ENCODE data around the gene COX4I1.
"Not testable (repeated sequence)": the region's sequence is repeated elsewhere in the genome, so short reads cannot be mapped to it uniquely, and the experiment has no call there.

COX4I1 gene

DNA sequence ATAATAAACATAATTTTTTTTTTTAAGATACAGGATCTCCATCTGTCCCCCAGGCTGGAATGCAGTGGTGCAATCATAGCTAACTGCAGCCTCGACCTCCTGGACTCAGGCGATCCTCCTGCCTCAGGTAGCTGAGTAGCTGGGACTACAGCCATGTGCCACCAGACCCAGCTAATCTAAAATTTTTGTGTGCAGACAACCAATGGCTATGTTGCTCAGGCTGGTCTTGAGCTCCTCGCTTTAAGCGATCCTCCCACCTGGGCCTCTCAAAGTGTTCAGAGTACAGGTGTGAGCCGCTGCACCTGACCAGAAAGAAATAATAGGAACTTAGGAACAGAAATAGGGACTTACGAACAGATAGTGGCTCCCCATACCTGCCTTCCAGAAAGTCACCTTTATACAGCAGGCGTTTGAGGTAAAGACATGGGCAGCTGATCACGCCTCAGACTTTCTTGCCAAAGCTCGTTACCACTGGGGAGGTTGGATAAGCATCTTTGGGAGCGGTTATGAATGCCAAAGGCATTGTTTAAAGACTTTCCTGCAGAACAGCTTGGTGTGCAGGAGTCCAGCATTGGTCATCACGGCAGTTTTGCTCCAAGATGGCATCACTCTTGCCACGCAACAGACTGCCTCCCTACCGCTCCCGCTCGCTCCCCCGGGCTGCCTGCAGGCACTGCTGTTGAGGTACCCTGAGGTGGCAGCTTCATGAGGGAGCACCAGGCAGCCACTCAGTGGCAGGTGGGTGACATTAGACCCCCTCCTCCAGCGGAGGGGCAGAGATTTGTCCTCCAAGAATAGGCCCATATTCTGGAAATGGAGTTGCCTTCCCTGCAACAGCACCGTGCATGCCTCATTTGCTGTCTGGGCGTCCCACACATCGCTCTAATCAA is 13.6 kb downstream of the COX4I1 start:
- H3K9ac ChIP-seq (ENCODE audit: low read depth, low read length), result no peak overlapping the region
- no peak overlapping the region for H3K27ac ChIP-seq (ENCODE audit: low read depth, low read length)
- no peak overlapping the region for H3K4me3 ChIP-seq (ENCODE audit: low read length)
- no peaks in the 10 kb centered on the region for H3K36me3 ChIP-seq (ENCODE audit: insufficient read depth, low read length)
- H3K4me1 ChIP-seq (ENCODE audit: insufficient read depth, low read length), result no peaks in the 10 kb centered on the region
- no peaks in the 10 kb centered on the region for H3K9me3 ChIP-seq (ENCODE audit: insufficient read depth, low read depth, low read length)
- H3K27me3 ChIP-seq (ENCODE audit: insufficient read depth, low read length), result peaks cover 9% of the 10 kb centered on the region; the same call in 1 of the 2 replicates
- WGBS, result 93% methylated on average over 20 of the region's 20 CpGs

DNA sequence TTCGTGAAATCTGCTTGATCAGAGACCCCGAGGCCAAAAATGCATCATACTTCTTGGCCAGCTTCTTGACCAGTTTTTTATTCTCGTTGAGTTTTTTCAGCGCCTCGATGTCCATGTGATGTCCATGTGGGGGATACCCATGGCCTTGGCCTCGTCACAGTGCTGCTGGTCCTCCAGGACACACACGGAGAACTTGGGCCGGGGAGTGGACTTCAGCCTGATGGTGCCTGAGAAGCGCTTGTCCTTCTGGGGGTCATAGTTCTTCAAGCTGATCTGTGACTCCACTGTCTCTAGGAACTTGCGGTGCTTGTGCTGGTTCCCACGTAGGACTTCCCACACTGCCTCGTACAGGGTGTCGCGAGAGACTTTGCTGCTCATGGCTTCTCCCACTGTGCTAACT is 16.7 kb downstream of the COX4I1 start:
- H3K27me3 ChIP-seq (ENCODE audit: insufficient read depth, low read length), result peaks cover 26% of the 10 kb centered on the region

DNA sequence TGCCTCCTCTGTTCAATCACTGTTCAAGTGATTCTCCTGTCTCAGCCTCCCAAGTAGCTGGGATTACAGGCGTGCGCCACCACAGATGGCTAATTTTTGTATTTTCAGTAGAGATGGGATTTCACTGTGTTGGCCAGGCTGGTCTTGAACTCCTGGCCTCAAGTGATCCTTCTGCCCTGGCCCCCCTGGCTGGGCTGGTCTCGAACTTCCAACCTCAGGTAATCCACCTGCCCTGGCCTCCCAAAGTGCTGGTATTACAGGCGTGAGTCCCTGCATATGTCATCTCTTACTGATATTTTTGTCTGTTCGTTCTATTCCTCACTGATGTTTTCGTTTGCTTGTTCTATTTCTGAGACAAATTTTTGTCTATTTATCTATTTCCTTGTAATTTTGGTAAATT is 17.7 kb downstream of the COX4I1 start:
- H3K9me3 ChIP-seq (ENCODE audit: insufficient read depth, low read depth, low read length); H3K9ac ChIP-seq (ENCODE audit: low read depth, low read length); H3K36me3 ChIP-seq (ENCODE audit: insufficient read depth, low read length); H3K27ac ChIP-seq (ENCODE audit: low read depth, low read length); H3K4me1 ChIP-seq (ENCODE audit: insufficient read depth, low read length); H3K4me3 ChIP-seq (ENCODE audit: low read length): not testable (repeated sequence)
- 96% methylated on average over 6 of the region's 6 CpGs for WGBS
- peaks cover 28% of the 10 kb centered on the region for H3K27me3 ChIP-seq (ENCODE audit: insufficient read depth, low read length)

More for the DNA sequence above, 16.7 kb downstream of the COX4I1 start:
- Histone ChIP-seq H3K4me3 (ENCODE audit: low read length) (no peak overlapping the region), H3K36me3 (ENCODE audit: insufficient read depth, low read length) (no peaks in the 10 kb centered on the region), H3K9me3 (ENCODE audit: insufficient read depth, low read depth, low read length) (no peaks in the 10 kb centered on the region), H3K9ac (ENCODE audit: low read depth, low read length) (no peak overlapping the region), H3K27ac (ENCODE audit: low read depth, low read length) (no peak overlapping the region), H3K4me1 (ENCODE audit: insufficient read depth, low read length) (no peaks in the 10 kb centered on the region)
- WGBS, result 95% methylated on average over 14 of the region's 14 CpGs

DNA sequence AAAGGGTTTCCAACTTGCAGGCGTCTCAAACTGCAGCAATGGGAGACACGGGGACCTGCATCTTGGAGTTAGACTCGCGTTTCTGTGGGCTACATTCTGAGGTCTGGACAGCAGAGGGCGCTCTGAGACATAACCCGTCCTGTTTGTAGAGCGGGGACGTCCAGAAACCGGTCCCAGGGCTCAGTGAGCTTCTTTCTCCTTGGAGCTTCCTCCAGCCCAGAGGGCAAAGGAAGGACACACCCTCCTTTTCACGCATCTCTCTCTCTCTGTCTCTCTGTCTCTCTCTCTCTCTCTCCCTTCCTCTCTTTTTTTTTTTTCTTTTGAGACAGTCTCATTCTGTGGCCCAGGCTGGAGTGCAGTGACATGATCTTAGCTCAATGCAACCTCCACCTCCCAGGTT is 19.8 kb downstream of the COX4I1 start:
- Histone ChIP-seq H3K36me3 (ENCODE audit: insufficient read depth, low read length) (no peaks in the 10 kb centered on the region), H3K4me1 (ENCODE audit: insufficient read depth, low read length) (no peaks in the 10 kb centered on the region), H3K9me3 (ENCODE audit: insufficient read depth, low read depth, low read length) (no peaks in the 10 kb centered on the region), H3K4me3 (ENCODE audit: low read length) (no peak overlapping the region), H3K9ac (ENCODE audit: low read depth, low read length) (no peak overlapping the region), H3K27ac (ENCODE audit: low read depth, low read length) (no peak overlapping the region), H3K27me3 (ENCODE audit: insufficient read depth, low read length) (peaks cover 19% of the 10 kb centered on the region)
- 6% methylated on average over 10 of the region's 10 CpGs for WGBS

DNA sequence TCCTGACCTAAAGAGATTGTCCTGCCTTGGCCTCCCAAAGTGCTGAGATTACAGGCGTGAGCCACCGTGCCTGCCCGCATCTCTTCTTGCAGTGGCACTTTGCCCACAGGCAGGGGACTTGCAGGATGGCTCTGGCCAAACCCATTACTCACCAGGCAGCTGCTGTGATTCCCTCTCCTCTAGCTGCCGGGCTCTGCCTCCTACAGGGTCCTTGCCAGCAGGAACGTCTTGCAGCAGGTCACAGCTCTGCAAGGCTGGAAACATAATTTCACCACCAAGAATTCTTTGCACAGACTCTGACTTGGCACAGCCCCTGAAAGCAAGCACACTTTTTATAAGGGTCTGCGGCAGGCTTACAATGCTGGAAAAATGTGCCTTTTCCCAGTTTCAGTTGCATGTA is 20.3 kb downstream of the COX4I1 start:
- WGBS, result 86% methylated on average over 6 of the region's 6 CpGs
- Histone ChIP-seq H3K9me3 (ENCODE audit: insufficient read depth, low read depth, low read length) (no peaks in the 10 kb centered on the region), H3K4me3 (ENCODE audit: low read length) (no peak overlapping the region), H3K36me3 (ENCODE audit: insufficient read depth, low read length) (no peaks in the 10 kb centered on the region), H3K4me1 (ENCODE audit: insufficient read depth, low read length) (no peaks in the 10 kb centered on the region), H3K27me3 (ENCODE audit: insufficient read depth, low read length) (peaks cover 19% of the 10 kb centered on the region), H3K9ac (ENCODE audit: low read depth, low read length) (no peak overlapping the region), H3K27ac (ENCODE audit: low read depth, low read length) (no peak overlapping the region)

DNA sequence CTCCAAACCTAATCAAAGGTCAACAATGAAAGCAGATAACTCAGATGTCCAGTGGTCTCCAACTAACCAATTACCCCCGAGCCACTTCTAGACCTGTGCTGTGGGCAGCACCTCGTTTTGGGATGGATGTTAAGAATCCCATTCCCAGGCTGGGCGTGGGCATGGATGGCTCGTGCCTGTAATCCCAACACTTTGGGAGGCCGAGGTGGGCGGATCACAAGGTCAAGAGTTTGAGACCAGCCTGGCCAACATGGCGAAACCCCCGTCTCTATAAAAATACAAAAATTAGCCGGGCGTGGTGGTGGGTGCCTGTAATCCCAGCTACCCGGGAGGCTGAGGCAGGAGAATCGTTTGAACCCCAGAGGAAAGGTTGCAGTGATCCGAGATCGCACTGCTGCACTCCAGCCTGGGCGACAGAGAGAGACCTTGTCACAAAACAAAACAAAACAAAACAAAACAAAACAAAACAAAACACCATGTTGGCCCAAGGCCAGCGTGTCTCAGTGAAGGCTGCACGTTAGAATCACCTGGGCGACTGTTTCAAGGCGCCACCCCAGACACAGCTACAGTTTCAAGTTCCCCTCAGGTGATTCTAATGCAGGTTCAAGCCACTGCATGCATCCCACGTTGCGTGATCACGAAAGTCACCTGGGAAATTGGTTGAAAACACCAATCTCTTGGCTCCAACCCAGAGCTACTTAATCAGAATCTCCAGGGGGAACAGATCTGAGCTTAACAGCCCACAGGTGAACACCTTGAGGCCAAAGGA is 21.3 kb downstream of the COX4I1 start:
- Histone ChIP-seq H3K4me1 (ENCODE audit: insufficient read depth, low read length) (no peaks in the 10 kb centered on the region), H3K27me3 (ENCODE audit: insufficient read depth, low read length) (peaks cover 19% of the 10 kb centered on the region), H3K9ac (ENCODE audit: low read depth, low read length) (no peak overlapping the region), H3K27ac (ENCODE audit: low read depth, low read length) (no peak overlapping the region), H3K36me3 (ENCODE audit: insufficient read depth, low read length) (no peaks in the 10 kb centered on the region), H3K9me3 (ENCODE audit: insufficient read depth, low read depth, low read length) (no peaks in the 10 kb centered on the region), H3K4me3 (ENCODE audit: low read length) (no peak overlapping the region)
- WGBS, result 77% methylated on average over 22 of the region's 22 CpGs

DNA sequence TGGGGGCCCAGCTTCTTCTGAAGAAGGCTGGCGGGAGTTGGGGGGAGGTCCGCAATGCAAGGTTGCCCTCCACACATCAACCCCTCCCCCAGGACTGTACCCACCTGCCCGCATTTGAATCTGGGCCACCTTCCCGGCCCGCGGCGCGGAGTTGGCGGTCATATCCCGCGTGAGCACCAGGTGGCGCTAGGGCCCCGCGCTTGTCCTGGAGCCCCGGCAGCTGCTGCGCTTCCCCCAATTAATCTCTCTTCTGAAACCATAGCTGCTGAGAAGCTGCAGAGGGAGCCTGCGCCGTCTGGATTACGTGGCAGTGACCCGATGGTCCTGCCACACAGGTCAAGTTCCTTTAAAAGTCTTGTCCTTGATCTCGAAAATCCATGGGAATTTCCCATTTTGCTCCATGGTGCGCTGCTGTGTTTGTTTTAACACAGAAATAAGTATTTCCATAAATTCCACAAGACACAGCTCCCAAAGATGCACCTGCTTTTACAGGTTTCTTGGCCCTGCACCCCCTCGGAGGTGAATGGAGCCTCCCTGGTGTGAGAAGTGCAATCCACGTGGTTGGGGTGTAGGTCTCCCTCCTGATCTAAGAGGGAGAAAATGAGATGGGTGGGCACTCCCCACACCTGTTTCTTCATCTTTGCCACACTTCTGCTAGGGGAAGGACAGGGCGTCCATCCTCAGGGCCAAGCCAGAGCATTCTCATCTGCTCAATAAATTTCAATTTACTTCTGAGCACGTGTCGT is 22.1 kb downstream of the COX4I1 start:
- no peaks in the 10 kb centered on the region for H3K9me3 ChIP-seq (ENCODE audit: insufficient read depth, low read depth, low read length)
- H3K27ac ChIP-seq (ENCODE audit: low read depth, low read length), result no peak overlapping the region
- H3K4me3 ChIP-seq (ENCODE audit: low read length), result no peak overlapping the region
- H3K4me1 ChIP-seq (ENCODE audit: insufficient read depth, low read length), result no peaks in the 10 kb centered on the region
- H3K9ac ChIP-seq (ENCODE audit: low read depth, low read length), result no peak overlapping the region
- WGBS, result 18% methylated on average over 27 of the region's 27 CpGs
- no peaks in the 10 kb centered on the region for H3K36me3 ChIP-seq (ENCODE audit: insufficient read depth, low read length)
- H3K27me3 ChIP-seq (ENCODE audit: insufficient read depth, low read length), result peaks cover 19% of the 10 kb centered on the region

DNA sequence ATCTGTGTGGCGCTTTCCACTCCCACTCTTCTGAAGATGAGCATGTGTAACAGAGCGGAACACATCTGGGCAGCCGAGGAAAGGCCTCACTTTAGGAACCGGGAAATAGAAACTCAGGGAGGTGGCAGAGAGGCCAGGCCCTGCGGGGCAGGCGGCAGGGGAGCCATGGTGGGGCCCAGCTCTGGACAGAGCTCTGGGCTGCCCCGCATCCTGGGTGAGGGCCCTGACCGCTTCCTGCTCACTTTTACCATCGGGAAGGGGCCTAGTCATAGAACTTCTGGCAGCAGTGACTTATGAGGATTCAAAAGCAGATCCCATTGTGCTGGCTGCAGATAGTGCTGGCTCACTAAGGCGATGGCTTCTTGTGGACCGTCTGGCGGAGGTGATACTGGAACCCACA is 22.6 kb downstream of the COX4I1 start:
- no peak overlapping the region for H3K27ac ChIP-seq (ENCODE audit: low read depth, low read length)
- H3K4me3 ChIP-seq (ENCODE audit: low read length), result no peak overlapping the region
- H3K9ac ChIP-seq (ENCODE audit: low read depth, low read length), result no peak overlapping the region
- no peaks in the 10 kb centered on the region for H3K9me3 ChIP-seq (ENCODE audit: insufficient read depth, low read depth, low read length)
- H3K36me3 ChIP-seq (ENCODE audit: insufficient read depth, low read length), result no peaks in the 10 kb centered on the region
- H3K4me1 ChIP-seq (ENCODE audit: insufficient read depth, low read length), result no peaks in the 10 kb centered on the region
- WGBS, result 94% methylated on average over 12 of the region's 12 CpGs
- peaks cover 19% of the 10 kb centered on the region for H3K27me3 ChIP-seq (ENCODE audit: insufficient read depth, low read length)

DNA sequence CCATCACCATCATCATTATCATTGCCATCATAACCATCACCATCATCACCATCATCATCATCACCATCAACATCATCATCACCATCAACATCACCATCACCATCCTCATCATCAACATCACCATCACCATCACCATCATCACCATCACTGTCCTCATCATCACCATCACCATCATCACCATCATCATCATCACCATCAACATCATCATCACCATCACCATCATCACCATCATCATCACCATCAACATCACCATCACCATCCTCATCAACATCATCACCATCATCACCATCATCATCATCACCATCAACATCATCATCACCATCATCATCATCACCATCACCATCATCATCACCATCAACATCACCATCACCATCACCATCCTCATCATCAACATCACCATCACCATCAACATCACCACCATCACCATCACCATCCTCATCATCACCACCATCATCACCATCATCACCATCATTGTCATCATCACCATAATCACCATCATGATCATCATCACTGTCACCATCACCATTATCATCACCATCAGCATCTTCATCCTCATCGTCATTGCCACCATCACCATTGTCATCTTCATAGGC is 23.9 kb downstream of the COX4I1 start:
- Histone ChIP-seq H3K4me1 (ENCODE audit: insufficient read depth, low read length) (no peaks in the 10 kb centered on the region), H3K27ac (ENCODE audit: low read depth, low read length) (no peak overlapping the region), H3K4me3 (ENCODE audit: low read length) (no peak overlapping the region), H3K9ac (ENCODE audit: low read depth, low read length) (no peak overlapping the region), H3K27me3 (ENCODE audit: insufficient read depth, low read length) (peaks cover 19% of the 10 kb centered on the region), H3K9me3 (ENCODE audit: insufficient read depth, low read depth, low read length) (no peaks in the 10 kb centered on the region), H3K36me3 (ENCODE audit: insufficient read depth, low read length) (no peaks in the 10 kb centered on the region)
- 94% methylated on average over 1 of the region's 1 CpG for WGBS

DNA sequence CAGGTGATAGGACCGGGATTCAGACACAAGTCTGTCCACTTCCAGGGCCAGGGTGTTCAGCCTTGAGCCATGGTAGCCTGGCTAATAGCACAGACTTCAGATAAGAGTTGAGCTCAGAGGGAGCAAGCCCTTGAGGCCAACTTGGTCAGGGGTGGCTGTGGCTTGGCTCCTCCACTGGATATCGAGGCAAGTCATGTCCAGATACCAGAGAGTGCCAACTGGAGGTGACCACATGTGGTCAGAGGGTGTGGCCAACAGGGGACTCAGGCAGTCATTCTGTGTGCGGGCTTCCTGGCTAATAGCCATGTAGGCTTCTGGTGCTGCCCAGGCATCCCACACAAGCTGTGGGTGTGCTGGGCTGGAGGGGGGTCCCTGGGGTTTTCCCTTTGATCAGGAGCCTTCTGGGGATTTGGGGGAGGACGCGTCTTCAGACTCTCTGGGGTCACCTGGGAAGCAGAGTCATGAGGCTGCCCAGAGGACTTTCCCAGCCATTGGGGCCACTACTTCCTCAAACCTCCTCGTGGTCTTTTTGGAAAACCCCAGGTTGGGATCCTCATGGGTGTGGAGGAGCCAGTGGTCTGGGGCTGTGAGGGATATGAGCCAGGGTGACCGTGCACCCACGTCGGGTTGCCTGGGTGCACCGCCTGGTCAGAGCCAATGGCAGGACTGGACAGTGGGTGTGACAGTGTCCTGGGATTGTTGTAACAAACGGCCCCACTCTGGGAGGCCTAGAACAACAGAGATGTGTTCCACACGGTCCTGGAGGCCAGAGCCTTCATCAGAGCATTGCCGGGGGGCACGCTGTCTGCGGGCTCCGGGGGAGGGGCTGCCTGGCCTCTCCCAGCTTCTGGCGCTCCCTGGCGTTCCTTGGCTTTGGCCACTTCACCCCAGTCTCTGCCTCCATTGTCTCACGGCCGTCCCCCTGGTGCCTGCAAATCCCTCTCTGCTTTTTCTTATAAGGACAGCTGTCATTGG is 25.0 kb downstream of the COX4I1 start:
- H3K27ac ChIP-seq (ENCODE audit: low read depth, low read length), result no peak overlapping the region
- 91% methylated on average over 20 of the region's 20 CpGs for WGBS
- no peaks in the 10 kb centered on the region for H3K9me3 ChIP-seq (ENCODE audit: insufficient read depth, low read depth, low read length)
- no peaks in the 10 kb centered on the region for H3K36me3 ChIP-seq (ENCODE audit: insufficient read depth, low read length)
- H3K27me3 ChIP-seq (ENCODE audit: insufficient read depth, low read length), result peaks cover 17% of the 10 kb centered on the region
- no peak overlapping the region for H3K4me3 ChIP-seq (ENCODE audit: low read length)
- H3K9ac ChIP-seq (ENCODE audit: low read depth, low read length), result no peak overlapping the region
- H3K4me1 ChIP-seq (ENCODE audit: insufficient read depth, low read length), result no peaks in the 10 kb centered on the region

All from HUES64 (cell line).